ENCODE measurements around the gene DUSP15.

DNA sequence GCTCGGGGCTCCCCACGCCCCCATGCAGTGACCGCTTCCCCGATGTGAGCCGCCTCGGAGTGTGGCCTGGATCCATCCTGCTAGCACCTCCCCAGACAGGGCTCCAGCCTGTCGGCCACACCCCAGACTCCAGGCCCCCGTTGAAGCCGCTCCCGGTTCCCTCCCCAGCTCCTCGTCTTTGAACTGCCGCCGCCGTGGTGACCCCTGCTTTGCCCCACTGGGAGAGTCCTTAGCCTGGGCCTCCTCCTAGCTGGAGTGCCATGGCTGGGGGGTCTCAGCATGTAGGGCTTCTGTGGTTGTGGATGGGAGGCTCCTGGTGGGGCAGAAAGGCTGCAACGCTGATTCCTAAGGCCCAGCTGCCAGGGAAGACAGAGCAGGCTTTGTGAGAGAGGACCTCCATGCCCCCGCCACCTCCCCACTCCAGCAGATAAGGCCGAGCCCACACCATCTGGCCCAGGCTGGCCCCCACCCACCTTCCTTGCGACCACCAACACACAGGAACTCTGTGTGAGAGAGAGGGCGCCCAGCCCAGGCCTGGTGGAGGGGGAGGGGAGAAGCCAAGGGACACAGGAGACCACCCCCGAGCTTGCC, 36.3 kb downstream of the DUSP15 start:
- no peak for TF ChIP-seq EZH2phosphoT487 (IDR thresholded peaks at IDR 0.05; ENCODE audit: borderline replicate concordance)
- TF ChIP-seq, protein P1, sequence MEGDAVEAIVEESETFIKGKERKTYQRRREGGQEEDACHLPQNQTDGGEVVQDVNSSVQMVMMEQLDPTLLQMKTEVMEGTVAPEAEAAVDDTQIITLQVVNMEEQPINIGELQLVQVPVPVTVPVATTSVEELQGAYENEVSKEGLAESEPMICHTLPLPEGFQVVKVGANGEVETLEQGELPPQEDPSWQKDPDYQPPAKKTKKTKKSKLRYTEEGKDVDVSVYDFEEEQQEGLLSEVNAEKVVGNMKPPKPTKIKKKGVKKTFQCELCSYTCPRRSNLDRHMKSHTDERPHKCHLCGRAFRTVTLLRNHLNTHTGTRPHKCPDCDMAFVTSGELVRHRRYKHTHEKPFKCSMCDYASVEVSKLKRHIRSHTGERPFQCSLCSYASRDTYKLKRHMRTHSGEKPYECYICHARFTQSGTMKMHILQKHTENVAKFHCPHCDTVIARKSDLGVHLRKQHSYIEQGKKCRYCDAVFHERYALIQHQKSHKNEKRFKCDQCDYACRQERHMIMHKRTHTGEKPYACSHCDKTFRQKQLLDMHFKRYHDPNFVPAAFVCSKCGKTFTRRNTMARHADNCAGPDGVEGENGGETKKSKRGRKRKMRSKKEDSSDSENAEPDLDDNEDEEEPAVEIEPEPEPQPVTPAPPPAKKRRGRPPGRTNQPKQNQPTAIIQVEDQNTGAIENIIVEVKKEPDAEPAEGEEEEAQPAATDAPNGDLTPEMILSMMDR (IDR thresholded peaks at IDR 0.05 in 2 of 3, conservative IDR thresholded peaks at IDR 0.05 in 1 of 3; ENCODE audit: borderline replicate concordance in 1 of 3, insufficient read depth in 1 of 3, low read depth in 2 of 3, low read length in 2 of 3), result no peak
- no peak for TF ChIP-seq POLR2A (IDR thresholded peaks at IDR 0.05; ENCODE audit: borderline replicate concordance, extremely low read depth, insufficient read depth, insufficient read length)
- TF ChIP-seq, protein P2, sequence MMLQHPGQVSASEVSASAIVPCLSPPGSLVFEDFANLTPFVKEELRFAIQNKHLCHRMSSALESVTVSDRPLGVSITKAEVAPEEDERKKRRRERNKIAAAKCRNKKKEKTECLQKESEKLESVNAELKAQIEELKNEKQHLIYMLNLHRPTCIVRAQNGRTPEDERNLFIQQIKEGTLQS (IDR thresholded peaks at IDR 0.05), result no peak
- TF ChIP-seq JUND (IDR thresholded peaks at IDR 0.05), result no peak
- no peak for TF ChIP-seq SRF (IDR thresholded peaks at IDR 0.05; ENCODE audit: low read depth)
- TF ChIP-seq, protein P3, sequence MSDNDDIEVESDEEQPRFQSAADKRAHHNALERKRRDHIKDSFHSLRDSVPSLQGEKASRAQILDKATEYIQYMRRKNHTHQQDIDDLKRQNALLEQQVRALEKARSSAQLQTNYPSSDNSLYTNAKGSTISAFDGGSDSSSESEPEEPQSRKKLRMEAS (IDR thresholded peaks at IDR 0.05), result no peak
